DOHH2 (cell line): ENCODE data around the gene ALG1L2.
"Not testable (repeated sequence)": the region's sequence is repeated elsewhere in the genome, so short reads cannot be mapped to it uniquely, and the experiment has no call there.

ENCODE experiments used
- EZH2phosphoT487 ChIP-seq: fragments of 200-600 bp; sonication (generic); IDR thresholded peaks from 2 replicates; pipeline ENCODE4 v1.6.1; 2017; ENCODE audit warnings: borderline replicate concordance, mild to moderate bottlenecking, antibody characterized with exemption, low read length, moderate library complexity, mixed read lengths
- TF ChIP-seq, protein P1 (sequence below): fragments of 200-600 bp; sonication (generic); IDR thresholded peaks from one replicate; pipeline ENCODE4 v1.5.1; 2014; ENCODE audit warnings: antibody characterized with exemption, mild to moderate bottlenecking, low read depth, low read length; ENCODE audit not compliant: poor library complexity, severe bottlenecking

- TF ChIP-seq, protein P1, sequence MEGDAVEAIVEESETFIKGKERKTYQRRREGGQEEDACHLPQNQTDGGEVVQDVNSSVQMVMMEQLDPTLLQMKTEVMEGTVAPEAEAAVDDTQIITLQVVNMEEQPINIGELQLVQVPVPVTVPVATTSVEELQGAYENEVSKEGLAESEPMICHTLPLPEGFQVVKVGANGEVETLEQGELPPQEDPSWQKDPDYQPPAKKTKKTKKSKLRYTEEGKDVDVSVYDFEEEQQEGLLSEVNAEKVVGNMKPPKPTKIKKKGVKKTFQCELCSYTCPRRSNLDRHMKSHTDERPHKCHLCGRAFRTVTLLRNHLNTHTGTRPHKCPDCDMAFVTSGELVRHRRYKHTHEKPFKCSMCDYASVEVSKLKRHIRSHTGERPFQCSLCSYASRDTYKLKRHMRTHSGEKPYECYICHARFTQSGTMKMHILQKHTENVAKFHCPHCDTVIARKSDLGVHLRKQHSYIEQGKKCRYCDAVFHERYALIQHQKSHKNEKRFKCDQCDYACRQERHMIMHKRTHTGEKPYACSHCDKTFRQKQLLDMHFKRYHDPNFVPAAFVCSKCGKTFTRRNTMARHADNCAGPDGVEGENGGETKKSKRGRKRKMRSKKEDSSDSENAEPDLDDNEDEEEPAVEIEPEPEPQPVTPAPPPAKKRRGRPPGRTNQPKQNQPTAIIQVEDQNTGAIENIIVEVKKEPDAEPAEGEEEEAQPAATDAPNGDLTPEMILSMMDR: not testable (repeated sequence)
- not testable (repeated sequence) for TF ChIP-seq EZH2phosphoT487
Measured at GRCh38 chr3:130140756-130141155, 59.1 kb downstream of the ALG1L2 start.
